Astrocyte (in vitro differentiated cells and primary cell): Measurements from ENCODE around the gene CFAP210. TPM values are rescaled to one million over a fixed set of nuclear protein-coding genes. Genes with fewer than 3 reads are reported as not detected.

ENCODE experiments used
- DNase-seq: peaks from one replicate; pipeline ENCODE4 v3.0.0-alpha.2; 2010; ENCODE audit warnings: low read depth
- FAIRE-seq: peaks from 2 replicates; lab custom pipeline; 2011; peaks lifted over from hg19 to GRCh38; lab: Jason Lieb, UNC
- H2AFZ ChIP-seq: 2 replicates; pipeline ENCODE4 v1.6.0; 2012; ENCODE audit warnings: low read depth, low read length, inconsistent platforms
- H3K27ac ChIP-seq: 2 replicates; pipeline ENCODE4 v1.5.1; 2011; ENCODE audit warnings: low read depth, low read length, inconsistent platforms
- H3K27me3 ChIP-seq: 2 replicates; pipeline ENCODE4 v1.6.0; 2011; ENCODE audit warnings: low read length, inconsistent platforms; ENCODE audit not compliant: insufficient read depth
- H3K36me3 ChIP-seq: 2 replicates; pipeline ENCODE4 v1.5.1; 2011; ENCODE audit warnings: low read length, inconsistent platforms; ENCODE audit not compliant: insufficient read depth
- H3K4me1 ChIP-seq: 2 replicates; pipeline ENCODE4 v1.5.1; 2011; ENCODE audit warnings: low read length, inconsistent platforms; ENCODE audit not compliant: insufficient read depth
- H3K4me2 ChIP-seq: 2 replicates; pipeline ENCODE4 v1.6.0; 2012; ENCODE audit warnings: low read length, inconsistent platforms
- H3K4me3 ChIP-seq: 2 replicates; pipeline ENCODE4 v1.5.1; 2011; ENCODE audit warnings: low read depth, mild to moderate bottlenecking, low read length, inconsistent platforms; ENCODE audit not compliant: insufficient read depth
- H3K79me2 ChIP-seq: 2 replicates; pipeline ENCODE4 v1.6.0; 2012; ENCODE audit warnings: mild to moderate bottlenecking, low read length, inconsistent platforms; ENCODE audit not compliant: insufficient read depth
- H3K9ac ChIP-seq: 2 replicates; pipeline ENCODE4 v1.6.0; 2012; ENCODE audit warnings: mild to moderate bottlenecking, low read length, inconsistent platforms
- H3K9me3 ChIP-seq: 2 replicates; pipeline ENCODE4 v1.5.1; 2012; ENCODE audit warnings: low read depth, mild to moderate bottlenecking, low read length, inconsistent platforms; ENCODE audit not compliant: insufficient read depth
- H4K20me1 ChIP-seq: 2 replicates; pipeline ENCODE4 v1.6.0; 2012; ENCODE audit warnings: low read length, inconsistent platforms; ENCODE audit not compliant: insufficient read depth
- H3K27ac Mint-ChIP-seq: one replicate; pipeline ENCODE4 v1.8.0; 2021; ENCODE audit warnings: mild to moderate bottlenecking, mixed read lengths; ENCODE audit not compliant: unreplicated experiment
- H3K27me3 Mint-ChIP-seq: one replicate; pipeline ENCODE4 v1.8.0; 2021; ENCODE audit warnings: low read depth, mixed read lengths; ENCODE audit not compliant: unreplicated experiment
- H3K36me3 Mint-ChIP-seq: one replicate; pipeline ENCODE4 v1.8.0; 2021; ENCODE audit warnings: low read depth, mixed read lengths; ENCODE audit not compliant: unreplicated experiment
- H3K4me1 Mint-ChIP-seq: one replicate; pipeline ENCODE4 v1.8.0; 2021; ENCODE audit warnings: low read depth, mixed read lengths; ENCODE audit not compliant: unreplicated experiment
- H3K4me3 Mint-ChIP-seq: one replicate; pipeline ENCODE4 v1.8.0; 2021; ENCODE audit warnings: mild to moderate bottlenecking, moderate library complexity, mixed read lengths; ENCODE audit not compliant: unreplicated experiment
- H3K9me3 Mint-ChIP-seq: one replicate; pipeline ENCODE4 v1.8.0; 2021; ENCODE audit warnings: mild to moderate bottlenecking, mixed read lengths; ENCODE audit not compliant: unreplicated experiment
- CTCF ChIP-seq: IDR thresholded peaks from 2 replicates; pipeline ENCODE4 v1.5.1; 2011; ENCODE audit warnings: low read depth, mild to moderate bottlenecking, inconsistent platforms, low read length, moderate library complexity; ENCODE audit not compliant: insufficient read depth
- EZH2 ChIP-seq: IDR thresholded peaks from 2 replicates; pipeline ENCODE4 v1.6.1; 2012; ENCODE audit warnings: mild to moderate bottlenecking, low read length, inconsistent platforms; ENCODE audit not compliant: insufficient read depth
- total RNA-seq: library from RNA; stranded (reverse); gene quantifications from 2 replicates; pipeline ENCODE4 v1.2.1, GENCODE V29; 2021

Gene CFAP210
- total RNA-seq, 1 donor from 2014 or later: 0.20 TPM

- Histone ChIP-seq H3K9ac (no peak overlapping the region), H3K27me3 (no peaks in the 10 kb centered on the region), H3K36me3 (no peaks in the 10 kb centered on the region), H3K27ac (no peak overlapping the region), H3K4me3 (no peak overlapping the region), H3K79me2 (no peaks in the 10 kb centered on the region), H3K4me2 (no peak overlapping the region), H3K4me1 (peaks cover 3% of the 10 kb centered on the region), H2AFZ (no peak overlapping the region), H4K20me1 (no peaks in the 10 kb centered on the region), H3K9me3 (no peaks in the 10 kb centered on the region)
- H3K36me3 Mint-ChIP-seq: no peaks in the 10 kb centered on the region
- H3K4me3 Mint-ChIP-seq: no peak overlapping the region
- no peaks in the 10 kb centered on the region for H3K9me3 Mint-ChIP-seq
- H3K27ac Mint-ChIP-seq: no peak overlapping the region
- H3K4me1 Mint-ChIP-seq: peaks cover 4% of the 10 kb centered on the region
- TF ChIP-seq CTCF (no peak), EZH2 (no peak)
- FAIRE-seq (no peak), DNase-seq (no peak)
- peaks cover 4% of the 10 kb centered on the region for H3K27me3 Mint-ChIP-seq
Measured at GRCh38 chr2:169727065-169727464, 32.9 kb upstream of the CFAP210 start.

GRCh38 chr2:169721016-169721415 lies 26.8 kb upstream of the CFAP210 start:
- Histone ChIP-seq H3K4me1 (no peaks in the 10 kb centered on the region), H3K36me3 (no peaks in the 10 kb centered on the region), H3K9me3 (no peaks in the 10 kb centered on the region), H3K79me2 (no peaks in the 10 kb centered on the region), H2AFZ (no peak overlapping the region), H3K4me2 (no peak overlapping the region), H3K9ac (no peak overlapping the region), H3K4me3 (no peak overlapping the region), H3K27ac (no peak overlapping the region), H4K20me1 (no peaks in the 10 kb centered on the region), H3K27me3 (no peaks in the 10 kb centered on the region)
- Mint-ChIP-seq H3K4me1 (peaks cover 2% of the 10 kb centered on the region), H3K9me3 (no peaks in the 10 kb centered on the region), H3K27ac (no peak overlapping the region), H3K36me3 (no peaks in the 10 kb centered on the region), H3K4me3 (no peak overlapping the region), H3K27me3 (peaks cover 4% of the 10 kb centered on the region)
- TF ChIP-seq EZH2: no peak
- no peak for TF ChIP-seq CTCF
- FAIRE-seq: no peak
- no peak for DNase-seq

- Mint-ChIP-seq H3K9me3 (no peaks in the 10 kb centered on the region), H3K36me3 (no peaks in the 10 kb centered on the region), H3K4me3 (no peak overlapping the region), H3K4me1 (peaks cover 4% of the 10 kb centered on the region), H3K27me3 (peaks cover 2% of the 10 kb centered on the region), H3K27ac (no peak overlapping the region)
- no peak for TF ChIP-seq CTCF
- no peak for TF ChIP-seq EZH2
- H3K9me3 ChIP-seq: no peaks in the 10 kb centered on the region
- H4K20me1 ChIP-seq: no peaks in the 10 kb centered on the region
- no peaks in the 10 kb centered on the region for H3K27me3 ChIP-seq
- DNase-seq (no peak), FAIRE-seq (no peak)
- no peak overlapping the region for H3K4me2 ChIP-seq
- H3K79me2 ChIP-seq: no peaks in the 10 kb centered on the region
- no peak overlapping the region for H3K9ac ChIP-seq
- no peaks in the 10 kb centered on the region for H3K36me3 ChIP-seq
- no peak overlapping the region for H3K4me3 ChIP-seq
- H3K27ac ChIP-seq: no peak overlapping the region
- no peaks in the 10 kb centered on the region for H3K4me1 ChIP-seq
- no peak overlapping the region for H2AFZ ChIP-seq
Measured at GRCh38 chr2:169718930-169719504, 24.8 kb upstream of the CFAP210 start.
